Measurements from ENCODE around the gene FNDC3B.
"Not testable (repeated sequence)": the region's sequence is repeated elsewhere in the genome, so short reads cannot be mapped to it uniquely, and the experiment has no call there.

FNDC3B gene

GRCh38 chr3:172246107-172246844 is 206.9 kb downstream of the FNDC3B start:
- DNase-seq = no peak

- DNase-seq = no peak
Observed at GRCh38 chr3:172247525-172248274, 208.3 kb downstream of the FNDC3B start.

GRCh38 chr3:172249039-172249438 is 209.7 kb downstream of the FNDC3B start:
- DNase-seq = no peak

GRCh38 chr3:172251211-172251610 is 211.8 kb downstream of the FNDC3B start:
- no peak for DNase-seq

- no peak for DNase-seq
Observed at GRCh38 chr3:172253200-172253599, 213.8 kb downstream of the FNDC3B start.

- DNase-seq = no peak
Observed at GRCh38 chr3:172254542-172254941, 215.2 kb downstream of the FNDC3B start.

- DNase-seq = not testable (repeated sequence)
Observed at GRCh38 chr3:172255321-172255720, 215.9 kb downstream of the FNDC3B start.

GRCh38 chr3:172256101-172256734 is 216.8 kb downstream of the FNDC3B start:
- no peak for DNase-seq

- DNase-seq = no peak
Observed at GRCh38 chr3:172257648-172258400, 218.4 kb downstream of the FNDC3B start.

GRCh38 chr3:172258624-172259023 is 219.2 kb downstream of the FNDC3B start:
- no peak for DNase-seq

- no peak for DNase-seq
Observed at GRCh38 chr3:172259111-172259541, 219.7 kb downstream of the FNDC3B start.

GRCh38 chr3:172259726-172260248 is 220.4 kb downstream of the FNDC3B start:
- DNase-seq = no peak

GRCh38 chr3:172260381-172260780 is 221.0 kb downstream of the FNDC3B start:
- no peak for DNase-seq

- DNase-seq = no peak
Observed at GRCh38 chr3:172261054-172261453, 221.7 kb downstream of the FNDC3B start.

- no peak for DNase-seq
Observed at GRCh38 chr3:172262991-172263608, 223.7 kb downstream of the FNDC3B start.

- DNase-seq = no peak
Observed at GRCh38 chr3:172263781-172264486, 224.6 kb downstream of the FNDC3B start.

- no peak for DNase-seq
Observed at GRCh38 chr3:172266103-172266502, 226.7 kb downstream of the FNDC3B start.

GRCh38 chr3:172268425-172268824 is 229.0 kb downstream of the FNDC3B start:
- DNase-seq = no peak

GRCh38 chr3:172268868-172269267 is 229.5 kb downstream of the FNDC3B start:
- no peak for DNase-seq

GRCh38 chr3:172270557-172271166 is 231.3 kb downstream of the FNDC3B start:
- DNase-seq = no peak

- DNase-seq = no peak
Observed at GRCh38 chr3:172271386-172271976, 232.1 kb downstream of the FNDC3B start.
